Activated CD4-positive, CD25-positive, alpha-beta regulatory T cell (primary cell): ENCODE results near the gene RGS7.
"Not testable (repeated sequence)": the region's sequence is repeated elsewhere in the genome, so short reads cannot be mapped to it uniquely, and the experiment has no call there.

Experiments
- DNase-seq, 4 experiments: peaks; one replicate each; lab custom pipeline; 2025; lab: John Stamatoyannopoulos, UW

RGS7 gene

GRCh38 chr1:241208910-241209379 is 148.1 kb downstream of the RGS7 start:
- DNase-seq = no peak

DNA sequence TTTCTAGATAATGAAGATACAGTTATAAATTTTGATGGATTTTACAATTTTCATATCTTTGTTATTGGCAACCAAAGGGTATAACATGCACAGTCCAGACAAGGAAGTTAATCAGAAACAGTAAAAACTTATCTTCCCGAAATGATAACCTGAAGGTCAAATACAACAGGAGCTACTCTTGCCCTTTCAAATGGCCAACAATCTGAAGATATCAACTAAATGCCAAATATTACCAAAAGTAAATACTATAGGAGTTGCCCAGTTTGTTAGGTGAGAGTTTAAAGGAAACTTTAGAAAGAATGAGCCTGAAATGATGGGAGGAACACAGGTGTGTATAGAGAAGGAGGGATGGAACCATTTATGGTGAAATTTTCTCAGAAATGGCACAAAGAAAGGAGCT is 153.2 kb downstream of the RGS7 start:
- DNase-seq = no peak

DNA sequence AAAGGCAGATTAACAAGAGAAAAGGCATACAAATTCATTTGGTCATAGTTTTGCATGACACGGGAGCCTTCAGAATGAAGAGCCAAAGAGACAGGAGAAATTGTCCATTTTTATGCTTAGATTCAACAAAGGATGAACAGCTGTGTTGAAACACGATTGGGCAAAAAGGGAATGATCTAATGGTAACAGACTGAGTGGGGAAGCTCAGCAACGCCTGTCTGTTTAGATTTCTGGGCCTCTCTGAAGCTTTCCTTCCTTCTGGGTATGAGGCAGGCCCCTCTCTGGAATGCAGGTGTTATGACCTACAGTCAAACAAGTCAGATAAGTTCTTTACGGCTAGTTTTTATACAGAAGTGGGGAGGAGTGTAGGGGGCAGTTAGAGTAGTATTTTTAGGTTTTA is 154.6 kb downstream of the RGS7 start:
- DNase-seq = no peak

GRCh38 chr1:241186716-241187115 is 170.3 kb downstream of the RGS7 start:
- DNase-seq = no peak

- no peak for DNase-seq
These were observed 175.0 kb downstream of the RGS7 start for GRCh38 chr1:241181971-241182370.

DNA sequence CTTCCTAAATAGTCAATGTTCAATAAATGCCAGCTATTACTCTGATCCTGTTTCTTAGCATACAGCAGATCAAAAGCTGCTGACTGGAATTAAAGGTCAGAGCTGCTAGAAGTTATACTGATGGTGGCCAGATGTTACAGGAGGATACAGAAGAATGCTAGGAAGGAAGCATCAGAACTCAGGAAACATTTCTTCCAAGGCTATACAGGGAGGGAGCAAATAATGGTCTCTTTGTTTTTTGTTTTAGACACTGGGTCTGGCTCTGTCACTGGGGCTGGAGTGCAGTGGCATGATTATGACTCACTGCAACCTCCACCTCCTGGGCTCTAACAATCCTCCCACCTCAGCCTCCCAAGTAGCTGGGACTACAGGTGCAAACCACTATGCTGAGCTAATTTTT is 175.5 kb downstream of the RGS7 start:
- no peak for DNase-seq

- DNase-seq = no peak
These were observed 176.4 kb downstream of the RGS7 start for GRCh38 chr1:241180569-241180968.

DNA sequence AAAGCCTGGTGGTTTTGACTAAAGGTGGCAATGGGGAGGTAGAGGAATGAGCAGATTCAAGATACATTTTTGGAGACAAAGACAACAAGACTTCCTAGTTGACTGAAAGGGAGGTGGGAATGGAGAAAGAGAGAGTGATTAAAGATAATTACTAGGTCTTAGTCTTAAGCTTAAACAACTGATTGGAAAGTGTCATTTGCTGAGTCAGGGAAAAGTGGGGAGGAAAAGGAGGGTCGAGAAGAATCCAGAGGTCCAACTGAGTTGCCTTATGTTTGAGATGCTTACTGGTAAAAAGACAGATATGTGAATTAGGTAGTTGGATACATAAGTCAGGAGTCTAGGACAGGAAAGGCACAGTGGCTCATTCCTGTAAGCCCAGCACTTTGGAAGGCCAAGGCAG is 179.3 kb downstream of the RGS7 start:
- DNase-seq = no peak

DNA sequence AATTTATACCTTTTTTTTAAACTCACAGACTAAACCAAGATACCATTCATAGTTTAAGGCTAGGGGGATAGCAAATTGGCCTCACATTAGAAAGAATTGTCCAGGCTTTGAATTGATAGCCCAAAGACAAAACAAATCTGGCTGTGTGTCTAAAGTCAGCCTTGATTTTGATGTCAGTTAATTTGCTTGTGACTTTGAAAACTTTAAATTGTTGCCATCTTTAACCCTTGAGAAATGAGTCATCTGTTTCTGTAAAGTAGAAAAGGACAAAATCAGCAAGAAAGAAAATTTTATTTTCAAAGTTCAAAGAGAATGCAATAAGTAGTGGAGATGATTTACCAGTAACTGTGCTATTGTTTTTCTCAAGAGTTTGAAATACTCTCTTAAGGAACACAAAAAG is 184.5 kb downstream of the RGS7 start:
- DNase-seq = no peak

DNA sequence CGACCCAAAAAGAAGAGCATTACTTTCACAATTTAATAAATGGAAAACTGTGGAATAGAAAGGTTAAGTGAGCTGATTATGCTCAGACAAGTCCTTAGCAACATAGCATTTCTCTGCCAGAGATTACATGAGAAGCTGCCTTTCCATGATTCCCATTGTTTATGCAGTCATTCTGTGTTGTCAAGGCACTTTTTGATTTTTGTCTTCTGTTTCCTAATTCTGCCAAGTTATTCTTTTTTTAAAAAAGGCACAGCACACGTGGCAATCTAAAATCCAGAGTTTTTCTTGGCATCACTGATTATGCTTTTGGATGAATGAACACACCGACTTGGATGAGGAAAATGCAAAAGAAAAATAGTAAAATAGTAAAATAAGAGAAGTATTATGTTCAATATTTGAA is 185.0 kb downstream of the RGS7 start:
- DNase-seq = no peak

GRCh38 chr1:241167121-241167630 is 189.8 kb downstream of the RGS7 start:
- DNase-seq = no peak

- no peak for DNase-seq
These were observed 190.4 kb downstream of the RGS7 start for GRCh38 chr1:241166625-241167024.

DNA sequence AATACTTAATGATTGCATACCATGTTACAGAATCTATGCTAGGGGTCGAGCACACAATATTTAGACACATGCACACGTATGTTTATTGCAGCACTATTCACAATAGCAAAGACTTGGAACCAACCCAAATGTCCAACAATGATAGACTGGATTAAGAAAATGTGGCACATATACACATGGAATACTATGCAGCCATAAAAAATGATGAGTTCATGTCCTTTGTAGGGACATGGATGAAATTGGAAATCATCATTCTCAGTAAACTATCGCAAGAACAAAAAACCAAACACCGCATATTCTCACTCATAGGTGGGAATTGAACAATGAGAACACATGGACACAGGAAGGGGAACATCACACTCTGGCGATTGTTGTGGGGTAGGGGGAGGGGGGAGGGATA is 191.7 kb downstream of the RGS7 start:
- DNase-seq = not testable (repeated sequence)

DNA sequence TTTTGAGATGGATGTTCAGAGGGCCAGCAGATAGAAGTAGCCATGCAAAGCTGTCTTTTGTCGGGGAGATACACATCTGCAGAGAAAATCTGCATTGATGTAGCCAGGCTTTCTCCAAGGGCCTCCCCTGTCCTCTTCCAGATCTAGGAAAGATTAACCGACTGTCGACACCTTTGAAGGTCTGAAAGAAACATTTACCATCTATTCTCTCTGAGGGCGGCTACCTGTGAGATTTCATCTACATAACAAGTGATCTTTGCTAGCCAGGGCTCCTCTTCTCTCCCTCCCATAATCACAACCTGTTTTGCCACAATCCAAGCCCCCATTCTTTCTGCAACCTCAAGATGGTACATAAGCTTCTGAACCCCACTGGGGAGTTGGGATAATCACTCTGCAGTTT is 193.6 kb downstream of the RGS7 start:
- no peak for DNase-seq

GRCh38 chr1:241161188-241161689 is 195.8 kb downstream of the RGS7 start:
- DNase-seq = no peak

GRCh38 chr1:241157435-241157834 is 199.6 kb downstream of the RGS7 start:
- DNase-seq = no peak

GRCh38 chr1:241156231-241156965 is 200.6 kb downstream of the RGS7 start:
- DNase-seq = no peak

DNA sequence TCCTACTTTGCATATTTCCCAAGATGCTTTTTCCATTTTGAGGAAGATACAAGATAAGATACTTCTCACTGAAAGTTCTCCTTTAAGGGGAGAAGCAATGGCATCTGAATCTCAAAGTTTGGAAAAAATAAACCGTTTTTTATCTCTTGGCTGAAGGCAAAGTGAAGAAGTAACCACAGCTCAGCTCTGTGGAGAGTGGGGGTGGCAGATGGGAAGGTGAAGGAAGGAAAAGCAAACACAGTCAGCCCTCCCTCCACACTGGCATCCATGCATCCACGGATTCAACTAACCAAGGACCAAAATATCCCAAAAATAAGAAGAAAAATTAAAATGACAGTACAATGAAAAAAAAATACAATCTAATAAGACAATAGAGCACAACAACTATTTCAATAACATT is 211.1 kb downstream of the RGS7 start:
- no peak for DNase-seq

- no peak for DNase-seq
These were observed 213.1 kb downstream of the RGS7 start for GRCh38 chr1:241143765-241144442.

- DNase-seq = no peak
These were observed 214.5 kb downstream of the RGS7 start for GRCh38 chr1:241142493-241142892.

- not testable (repeated sequence) for DNase-seq
These were observed 215.4 kb downstream of the RGS7 start for GRCh38 chr1:241141646-241142045.

- no peak for DNase-seq
These were observed 216.3 kb downstream of the RGS7 start for GRCh38 chr1:241140670-241141069.

DNA sequence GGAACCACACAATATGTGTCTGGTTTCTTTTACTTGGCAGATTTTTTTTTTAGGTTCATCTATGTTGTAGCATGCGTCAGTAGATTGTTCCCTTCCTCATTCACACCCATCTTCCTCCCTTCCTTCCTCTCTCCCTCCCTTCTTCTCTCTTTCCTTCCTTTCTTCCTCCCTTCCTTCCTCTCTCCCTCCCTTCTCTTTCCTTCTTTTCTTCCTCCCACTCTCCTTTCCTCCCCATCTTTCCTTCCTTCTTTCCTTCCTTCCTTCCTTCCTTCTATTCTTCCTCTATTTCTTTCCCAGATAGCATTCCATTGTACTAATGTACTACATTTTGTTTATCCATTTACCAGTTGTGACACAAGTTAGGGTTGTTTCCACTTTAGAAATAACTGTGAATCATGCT is 218.0 kb downstream of the RGS7 start:
- no peak for DNase-seq
